HG02885 (cell line): ENCODE results near the gene NRF1.
"Not testable (repeated sequence)": the region's sequence is repeated elsewhere in the genome, so short reads cannot be mapped to it uniquely, and the experiment has no call there.

Experiments
- ATAC-seq: cut with Tn5 transposase; IDR thresholded peaks from one replicate; pipeline ENCODE4 v1.9.1; 2021; ENCODE audit warnings: mild to moderate bottlenecking; ENCODE audit not compliant: unreplicated experiment, poor library complexity

The NRF1 gene

DNA sequence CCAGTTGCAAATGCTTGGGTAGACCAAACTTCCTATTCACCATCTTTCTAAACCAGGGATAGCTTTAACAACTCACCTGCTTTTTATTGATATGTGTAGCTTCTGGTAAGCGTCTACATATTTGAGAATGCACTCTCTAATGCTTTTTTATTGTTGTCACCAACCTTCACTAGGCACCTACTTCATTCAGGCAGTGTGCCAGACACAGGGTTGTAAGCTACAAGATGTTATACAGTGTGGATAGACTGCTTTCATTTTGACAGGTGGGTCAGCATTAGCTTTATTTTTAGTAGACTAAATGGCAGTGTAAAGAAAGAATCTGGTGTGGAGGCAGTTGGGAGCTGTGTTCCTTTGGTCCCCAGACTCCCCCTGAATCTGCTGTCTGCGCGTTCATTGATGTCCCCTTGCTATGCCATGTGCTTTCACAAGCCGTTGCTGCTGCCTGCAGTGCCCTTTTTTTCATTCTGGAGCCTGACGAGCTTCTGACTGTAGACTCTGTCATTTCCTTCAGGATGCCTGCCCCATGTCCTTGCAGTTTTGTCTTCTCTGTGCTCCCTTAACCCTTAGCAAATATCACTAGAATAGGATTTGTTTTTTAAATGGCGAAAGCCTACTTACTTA, 32.1 kb downstream of the NRF1 start:
- no peak for ATAC-seq

DNA sequence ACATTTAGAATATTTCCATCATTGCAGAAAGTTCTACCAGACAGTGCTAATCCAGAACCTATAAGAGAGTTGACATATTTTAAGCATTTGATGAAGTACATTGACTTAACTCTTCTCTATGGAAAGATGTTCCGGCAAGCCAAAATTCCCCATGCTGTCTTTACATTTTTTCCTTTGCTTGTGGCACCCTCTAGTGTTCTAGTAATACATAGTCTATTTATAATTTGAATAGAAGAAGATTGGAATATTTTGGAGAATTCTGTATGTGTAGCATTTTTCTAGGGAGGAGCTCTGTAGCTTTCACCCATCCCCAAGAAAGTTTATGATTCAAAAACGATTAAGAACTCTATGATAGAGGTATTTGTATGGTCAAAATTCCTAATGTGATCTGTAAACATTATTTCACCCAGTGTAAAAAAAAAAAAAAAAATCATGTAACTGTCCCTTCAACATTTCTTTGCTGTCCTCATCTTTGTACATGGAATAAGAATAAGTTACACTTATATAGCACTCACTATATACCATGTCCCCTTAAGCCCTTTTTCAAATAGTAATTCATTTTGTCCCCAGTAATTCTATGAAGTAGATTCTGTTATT, 33.2 kb downstream of the NRF1 start:
- no peak for ATAC-seq

- no peak for ATAC-seq
These were observed 35.0 kb downstream of the NRF1 start for GRCh38 chr7:129646369-129647021.

DNA sequence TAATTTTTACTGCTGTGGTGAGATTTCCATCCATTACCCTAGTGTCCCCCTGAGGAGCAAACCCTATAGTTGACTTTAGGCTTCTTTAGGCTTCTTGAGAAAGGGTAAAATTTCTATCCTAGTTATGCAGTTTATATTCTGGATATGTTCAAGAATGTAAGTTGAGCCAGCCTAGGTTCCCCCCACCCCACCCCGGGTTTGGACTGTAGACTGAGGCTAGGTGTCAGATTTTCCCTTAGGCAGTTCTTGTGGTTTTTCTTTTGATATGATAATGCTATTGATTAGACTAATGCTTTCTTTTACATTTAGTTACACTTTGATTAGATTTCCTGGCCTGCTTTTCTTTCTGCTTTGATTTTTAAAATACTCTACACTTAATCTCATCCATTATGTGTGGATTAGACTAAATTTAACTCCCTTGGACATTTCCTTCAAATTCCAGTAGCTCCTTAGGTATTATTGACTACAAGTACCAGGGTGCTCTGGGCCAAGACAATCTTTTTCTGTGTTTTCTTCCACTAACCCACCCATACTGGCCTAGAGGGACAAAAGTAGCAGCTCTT, 37.7 kb downstream of the NRF1 start:
- ATAC-seq, result no peak

DNA sequence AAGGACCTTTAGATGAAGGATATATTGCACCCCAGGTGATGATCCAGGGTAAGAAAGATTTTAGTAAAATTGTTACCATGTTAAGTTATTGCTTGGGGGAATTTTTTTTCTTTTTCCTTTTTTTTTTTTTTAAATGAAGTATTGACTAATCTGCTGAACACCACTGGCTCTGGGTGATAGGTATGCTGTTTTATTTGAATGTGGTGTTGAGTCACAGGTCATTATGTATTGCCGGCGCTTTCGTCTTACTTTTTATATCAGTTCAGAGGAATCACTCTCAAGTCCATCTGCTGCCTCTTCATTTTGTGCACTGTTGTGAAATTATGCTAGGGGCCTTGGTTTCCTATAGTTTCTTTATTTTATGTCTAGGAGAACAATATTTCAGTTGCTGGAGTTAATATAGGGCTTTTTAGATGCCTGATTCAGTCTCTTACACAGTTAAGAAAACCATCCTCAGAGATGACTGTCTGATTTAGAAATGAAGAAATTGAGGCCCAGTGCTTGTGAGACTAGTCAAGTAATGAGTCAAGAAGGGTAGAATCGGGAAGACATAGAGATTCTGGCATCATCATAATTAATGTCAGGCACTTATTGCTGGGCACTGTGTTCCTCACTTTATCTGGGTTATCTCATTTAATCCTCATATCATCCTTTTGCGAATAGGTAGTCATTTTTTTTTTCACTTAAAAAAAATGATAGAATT, 38.7 kb downstream of the NRF1 start:
- ATAC-seq, result no peak

- ATAC-seq, result peak; percentile 62
These were observed 41.4 kb downstream of the NRF1 start for GRCh38 chr7:129652914-129653313.

- no peak for ATAC-seq
These were observed 44.3 kb downstream of the NRF1 start for GRCh38 chr7:129655811-129656210.

DNA sequence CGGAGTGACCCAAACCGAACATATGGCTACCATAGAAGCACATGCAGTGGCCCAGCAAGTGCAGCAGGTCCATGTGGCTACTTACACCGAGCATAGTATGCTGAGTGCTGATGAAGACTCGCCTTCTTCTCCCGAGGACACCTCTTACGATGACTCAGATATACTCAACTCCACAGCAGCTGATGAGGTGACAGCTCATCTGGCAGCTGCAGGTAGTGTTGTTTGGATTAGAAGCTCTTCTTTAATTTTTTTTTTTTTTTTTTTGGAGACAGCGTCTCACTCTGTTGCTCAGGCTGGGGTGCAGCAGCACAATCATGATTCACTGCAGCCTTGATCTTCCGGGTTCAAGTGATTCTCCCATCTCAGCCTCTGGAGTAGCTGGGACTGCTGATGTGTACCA, 45.8 kb downstream of the NRF1 start:
- no peak for ATAC-seq

- ATAC-seq, result not testable (repeated sequence)
These were observed 48.4 kb downstream of the NRF1 start for GRCh38 chr7:129659907-129660306.

DNA sequence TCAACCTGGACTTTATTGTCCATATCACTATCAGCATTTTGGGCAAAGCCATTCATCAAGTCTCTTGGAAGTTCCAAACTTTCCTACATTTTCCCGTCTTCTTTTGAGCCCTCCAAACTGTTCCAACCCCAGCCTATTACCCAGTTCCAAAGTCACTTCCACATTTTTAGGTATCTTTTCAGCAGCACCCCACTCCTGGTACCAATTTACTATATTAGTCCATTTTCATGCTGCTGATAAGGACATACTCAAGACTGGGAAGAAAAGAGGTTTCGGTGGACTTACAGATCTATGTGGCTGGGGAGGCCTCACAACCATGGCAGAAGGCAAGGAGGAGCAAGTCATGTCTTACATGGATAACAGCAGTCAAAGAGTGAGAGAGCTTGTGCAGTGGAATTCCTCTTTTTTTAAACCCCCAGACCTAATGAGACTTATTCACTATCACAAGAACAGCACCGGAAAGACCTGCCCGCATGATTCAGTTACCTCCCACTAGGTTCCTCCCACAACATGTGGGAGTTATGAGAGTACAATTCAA, 50.2 kb downstream of the NRF1 start:
- no peak for ATAC-seq

- not testable (repeated sequence) for ATAC-seq
These were observed 51.7 kb downstream of the NRF1 start for GRCh38 chr7:129663240-129663639.

DNA sequence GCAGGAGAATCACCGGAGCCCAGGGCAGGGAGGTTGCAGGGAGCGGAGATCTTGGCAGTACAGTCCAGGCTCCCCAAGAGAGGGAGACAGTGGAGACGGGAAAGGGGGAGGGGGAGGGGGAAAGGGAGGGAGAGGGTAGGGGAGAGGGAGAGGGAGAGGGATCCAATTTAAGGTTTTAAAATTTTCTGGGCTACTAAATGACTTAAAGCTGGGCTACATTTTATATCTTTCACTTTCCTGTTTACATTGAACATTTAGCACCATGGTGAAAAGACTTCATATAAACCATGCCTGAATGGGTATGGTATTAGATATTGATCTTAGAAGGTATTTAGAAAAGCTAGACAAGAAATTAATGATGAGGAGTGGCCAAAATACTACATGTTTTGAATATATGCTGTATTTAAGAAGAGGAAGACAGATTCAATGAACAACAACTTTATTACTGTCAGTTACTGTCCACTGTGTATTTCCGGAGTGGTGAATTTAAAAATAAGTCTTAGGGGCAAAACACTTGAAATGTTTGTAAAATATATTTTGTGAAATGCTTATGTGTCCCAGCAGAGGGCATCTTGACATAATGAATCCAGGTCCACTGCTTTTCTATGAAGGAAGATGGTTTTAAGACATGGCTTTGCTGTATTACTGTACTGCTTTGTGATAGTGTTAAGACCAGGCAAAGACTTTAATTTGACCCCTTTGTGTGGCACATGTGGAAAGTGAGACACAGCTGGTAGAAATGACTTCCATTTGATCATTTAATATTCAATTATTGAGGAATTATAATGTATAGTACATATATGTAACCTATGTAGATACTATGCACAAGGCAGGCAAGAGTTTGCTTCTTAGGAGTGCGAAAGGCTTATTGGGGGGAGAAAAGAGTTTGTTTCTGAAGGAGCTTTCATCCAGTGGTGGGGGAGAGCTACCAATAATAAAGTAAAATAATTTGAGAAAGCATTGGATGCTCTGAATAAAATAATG, 52.8 kb downstream of the NRF1 start:
- ATAC-seq, result no peak

- ATAC-seq, result no peak
These were observed 53.5 kb downstream of the NRF1 start for GRCh38 chr7:129665013-129665401.

DNA sequence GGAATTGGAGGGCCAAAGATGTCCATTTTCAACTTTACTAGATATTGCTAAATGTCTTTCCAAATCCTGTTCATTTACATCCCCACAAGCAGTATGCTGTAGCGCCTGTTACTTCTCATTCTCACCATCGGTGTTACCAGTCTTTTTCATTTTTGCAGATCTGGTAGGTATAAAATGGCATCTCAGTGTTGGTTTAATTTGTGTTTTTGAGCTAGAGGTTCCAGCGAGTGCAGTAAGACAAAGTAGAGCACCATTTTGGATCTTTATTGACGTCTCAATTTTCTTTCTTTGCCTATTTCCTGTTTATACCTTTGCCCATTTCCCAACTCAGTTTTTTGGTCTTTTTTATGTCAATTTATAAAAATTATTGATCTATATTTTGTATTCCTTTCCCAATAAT, 55.6 kb downstream of the NRF1 start:
- no peak for ATAC-seq

GRCh38 chr7:129667551-129667950, 56.0 kb downstream of the NRF1 start:
- no peak for ATAC-seq

DNA sequence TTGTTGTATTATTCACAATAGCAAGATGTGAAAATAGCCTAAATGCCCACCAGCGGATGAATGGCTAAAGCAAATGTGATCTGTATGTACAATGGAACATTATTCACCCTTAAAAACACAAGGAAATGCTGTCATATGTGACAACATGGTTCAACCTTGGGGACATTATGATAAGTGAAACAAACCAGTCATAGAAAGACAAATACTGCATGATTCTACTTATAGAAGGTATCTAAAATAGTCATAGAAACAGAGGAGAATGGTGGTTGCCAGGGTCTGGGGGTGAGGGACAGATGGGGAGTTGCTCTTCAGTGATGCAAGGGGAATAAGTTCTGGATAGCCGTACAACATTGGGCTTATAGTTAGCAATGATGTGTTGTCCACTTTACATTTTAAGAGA, 58.4 kb downstream of the NRF1 start:
- ATAC-seq, result no peak

- no peak for ATAC-seq
These were observed 59.1 kb downstream of the NRF1 start for GRCh38 chr7:129670656-129671055.

GRCh38 chr7:129671266-129671665, 59.7 kb downstream of the NRF1 start:
- no peak for ATAC-seq

DNA sequence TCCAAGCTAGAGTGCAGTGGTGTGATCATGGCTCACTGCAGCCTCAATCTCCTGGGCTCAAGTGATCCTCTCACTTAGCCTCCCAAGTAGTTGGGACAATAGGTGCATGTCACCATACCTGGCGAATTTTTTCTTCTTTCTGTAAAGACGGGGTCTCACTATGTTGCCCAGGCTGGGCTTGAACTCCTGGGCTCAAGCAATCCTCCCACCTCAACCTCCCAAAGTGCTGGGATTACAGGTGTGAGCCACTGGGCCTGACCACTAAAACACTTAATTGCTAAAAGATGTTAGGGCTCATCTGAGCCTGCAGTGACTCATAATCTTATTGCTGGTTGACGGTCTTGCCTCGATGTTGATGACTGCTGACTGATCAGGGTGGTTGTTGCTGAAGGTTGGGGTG, 63.0 kb downstream of the NRF1 start:
- ATAC-seq, result not testable (repeated sequence)

DNA sequence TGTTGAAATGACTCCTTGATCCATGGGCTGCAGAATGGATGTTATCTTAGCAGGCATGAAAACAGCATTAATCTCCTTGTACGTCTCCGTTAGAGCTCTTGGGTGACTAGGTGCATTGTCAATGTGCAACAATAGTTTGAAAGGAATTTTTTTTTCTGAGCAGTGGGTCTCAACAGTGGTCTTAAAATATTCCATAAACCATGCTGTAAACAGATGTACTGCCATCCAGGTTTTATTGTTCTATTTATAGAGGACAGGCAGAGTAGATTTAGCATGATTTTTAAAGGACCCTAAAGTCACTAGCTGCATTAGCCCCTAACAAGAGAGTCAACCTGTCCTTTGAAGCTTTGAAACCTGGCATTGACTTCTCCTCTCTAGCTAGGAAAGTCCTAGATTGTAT, 64.0 kb downstream of the NRF1 start:
- no peak for ATAC-seq
